Hepatocyte (in vitro differentiated cells): Measurements from ENCODE around the gene MINK1. TPM values are rescaled to one million over a fixed set of nuclear protein-coding genes. Genes with fewer than 3 reads are reported as not detected.
A peak's percentile ranks its signal among the peaks of the same experiment; 100 is the strongest.

Source experiments
- DNase-seq: peaks from one replicate; pipeline ENCODE4 v3.0.0-alpha.2; 2016; ENCODE audit warnings: low spot score
- H2AFZ ChIP-seq: fragments of 200-600 bp; sonication (generic); 2 replicates; pipeline ENCODE4 v1.6.0; 2016; ENCODE audit warnings: antibody characterized with exemption, mild to moderate bottlenecking
- H3K27ac ChIP-seq: fragments of 200-600 bp; sonication (generic); 2 replicates; pipeline ENCODE4 v1.5.1; 2016; ENCODE audit warnings: mild to moderate bottlenecking
- H3K27me3 ChIP-seq: fragments of 200-600 bp; sonication (generic); 2 replicates; pipeline ENCODE4 v1.6.1; 2016
- H3K36me3 ChIP-seq: fragments of 200-600 bp; sonication (generic); replicated peaks from 2 replicates; pipeline ENCODE4 v1.5.1; 2016; ENCODE audit warnings: low read depth; ENCODE audit not compliant: insufficient read depth
- H3K4me1 ChIP-seq: fragments of 200-600 bp; sonication (generic); 2 replicates; pipeline ENCODE4 v1.5.1; 2016; ENCODE audit warnings: mild to moderate bottlenecking, moderate library complexity; ENCODE audit not compliant: insufficient read depth
- H3K4me2 ChIP-seq: fragments of 200-600 bp; sonication (generic); 2 replicates; pipeline ENCODE4 v1.6.0; 2016
- H3K4me3 ChIP-seq: fragments of 200-600 bp; sonication (generic); 2 replicates; pipeline ENCODE4 v1.5.1; 2016; ENCODE audit warnings: mild to moderate bottlenecking
- H3K79me2 ChIP-seq: fragments of 200-600 bp; sonication (generic); 2 replicates; pipeline ENCODE4 v1.6.0; 2017; ENCODE audit warnings: mild to moderate bottlenecking
- H3K9me2 ChIP-seq: fragments of 200-600 bp; sonication (generic); replicated peaks from 2 replicates; pipeline ENCODE4 v1.6.0; 2017; ENCODE audit warnings: mild to moderate bottlenecking; ENCODE audit not compliant: insufficient read depth
- H3K9me3 ChIP-seq: fragments of 200-600 bp; sonication (generic); 2 replicates; pipeline ENCODE4 v1.5.1; 2016; ENCODE audit warnings: low read depth, mild to moderate bottlenecking
- H4K20me1 ChIP-seq: fragments of 200-600 bp; sonication (generic); 2 replicates; pipeline ENCODE4 v1.6.0; 2016; ENCODE audit warnings: mild to moderate bottlenecking; ENCODE audit not compliant: insufficient read depth, poor library complexity, severe bottlenecking
- EZH2 ChIP-seq: fragments of 200-600 bp; sonication (generic); IDR thresholded peaks from 2 replicates; pipeline ENCODE4 v1.6.1; 2016; ENCODE audit warnings: antibody characterized with exemption, mild to moderate bottlenecking, borderline replicate concordance
- EZH2phosphoT487 ChIP-seq: fragments of 200-600 bp; sonication (generic); IDR thresholded peaks from one replicate; pipeline ENCODE4 v1.6.1; 2018; ENCODE audit warnings: antibody characterized with exemption, mild to moderate bottlenecking, low read depth, moderate library complexity; ENCODE audit not compliant: unreplicated experiment, severe bottlenecking
- WGBS: methylation state at CpG from one replicate; pipeline ENCODE4 v1.1.6; 2016; ENCODE audit warnings: low lambda C conversion rate; ENCODE audit errors: missing lambda C conversion rate; 5-methylcytosine and 5-hydroxymethylcytosine counted together
- polyA plus RNA-seq: library from polyadenylated mRNA; unstranded; fragments of >200 nt; fragmentation: Nextera tagmentation; extraction: Ambion mirVana; gene quantifications from 2 replicates; pipeline ENCODE4 v1.2.1, GENCODE V29; 2016
- total RNA-seq: library from RNA; depleted of rRNA; stranded (reverse); fragments of >200 nt; gene quantifications from 2 replicates; pipeline ENCODE4 v1.2.3, GENCODE V29; 2014
- TF ChIP-seq, protein P1 (sequence below): fragments of 200-600 bp; sonication (generic); IDR thresholded peaks from 2 replicates; pipeline ENCODE4 v1.5.1; 2016; ENCODE audit warnings: antibody characterized with exemption, mild to moderate bottlenecking; ENCODE audit not compliant: poor library complexity

MINK1 gene
- total RNA-seq (24.4 and 45.3 TPM in 2 replicates), polyA plus RNA-seq (39.7 and 49.4 TPM in 2 replicates)

- 1% methylated on average over 50 of the region's 91 CpGs for WGBS
- Histone ChIP-seq H3K4me1 (peaks cover 16% of the 10 kb centered on the region), H3K9me2 (no peaks in the 10 kb centered on the region), H2AFZ (peak within 1 kb of the TSS; percentile 48), H3K79me2 (peaks cover 41% of the 10 kb centered on the region), H3K9me3 (no peaks in the 10 kb centered on the region), H3K27ac (peak within 1 kb of the TSS; percentile 89), H4K20me1 (peaks cover 21% of the 10 kb centered on the region), H3K36me3 (no peaks in the 10 kb centered on the region), H3K4me3 (peak within 1 kb of the TSS; percentile 78), H3K27me3 (no peaks in the 10 kb centered on the region), H3K4me2 (peak within 1 kb of the TSS; percentile 86)
- DNase-seq, result peak; percentile 99
- TF ChIP-seq EZH2phosphoT487 (no peak), EZH2 (no peak)
- TF ChIP-seq, protein P1, sequence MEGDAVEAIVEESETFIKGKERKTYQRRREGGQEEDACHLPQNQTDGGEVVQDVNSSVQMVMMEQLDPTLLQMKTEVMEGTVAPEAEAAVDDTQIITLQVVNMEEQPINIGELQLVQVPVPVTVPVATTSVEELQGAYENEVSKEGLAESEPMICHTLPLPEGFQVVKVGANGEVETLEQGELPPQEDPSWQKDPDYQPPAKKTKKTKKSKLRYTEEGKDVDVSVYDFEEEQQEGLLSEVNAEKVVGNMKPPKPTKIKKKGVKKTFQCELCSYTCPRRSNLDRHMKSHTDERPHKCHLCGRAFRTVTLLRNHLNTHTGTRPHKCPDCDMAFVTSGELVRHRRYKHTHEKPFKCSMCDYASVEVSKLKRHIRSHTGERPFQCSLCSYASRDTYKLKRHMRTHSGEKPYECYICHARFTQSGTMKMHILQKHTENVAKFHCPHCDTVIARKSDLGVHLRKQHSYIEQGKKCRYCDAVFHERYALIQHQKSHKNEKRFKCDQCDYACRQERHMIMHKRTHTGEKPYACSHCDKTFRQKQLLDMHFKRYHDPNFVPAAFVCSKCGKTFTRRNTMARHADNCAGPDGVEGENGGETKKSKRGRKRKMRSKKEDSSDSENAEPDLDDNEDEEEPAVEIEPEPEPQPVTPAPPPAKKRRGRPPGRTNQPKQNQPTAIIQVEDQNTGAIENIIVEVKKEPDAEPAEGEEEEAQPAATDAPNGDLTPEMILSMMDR, result no peak
Observed at GRCh38 chr17:4833178-4833940, at the start of gene MINK1. TSS of gene MINK1 (plus strand) at chr17:4833340. CDS start at chr17:4833584, 244 bp downstream.

DNA sequence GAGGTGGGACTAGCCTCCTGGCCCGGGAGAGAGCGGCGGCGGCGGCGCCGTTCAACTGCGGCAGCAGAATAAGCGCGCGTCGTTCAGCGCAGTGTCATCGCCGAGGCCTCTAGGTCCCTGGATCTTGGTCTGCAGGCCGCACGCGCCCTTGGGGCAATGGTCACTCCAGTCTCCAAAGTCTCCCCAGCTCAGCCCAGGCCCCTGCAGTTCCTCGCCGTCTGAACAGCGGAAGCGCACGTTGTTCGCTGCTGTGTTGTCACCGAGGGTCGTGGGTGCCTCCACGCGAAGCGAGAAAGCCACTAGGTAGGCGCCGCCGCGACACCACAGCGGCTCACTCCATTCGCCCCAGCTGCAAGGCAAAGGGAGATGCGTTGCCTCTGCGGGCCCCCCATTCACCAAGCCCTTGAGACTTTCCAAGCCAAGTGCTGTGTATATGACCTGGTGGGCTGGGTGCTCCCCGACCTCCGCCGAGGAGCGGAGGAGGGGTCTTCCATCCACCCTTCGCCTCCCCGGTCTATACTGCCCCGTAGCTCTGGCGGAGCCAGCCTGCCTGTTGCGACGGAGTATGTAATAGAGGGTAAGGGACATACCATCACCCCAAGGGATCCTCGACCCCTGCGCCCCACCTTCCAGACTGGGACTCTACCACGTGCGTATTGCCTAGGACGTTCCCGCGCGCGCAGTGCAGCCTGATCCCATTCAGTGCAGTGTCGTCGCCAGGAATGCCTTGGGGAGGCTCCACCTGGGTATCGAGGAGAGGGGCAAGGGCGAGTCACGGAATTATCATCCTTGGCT, 47.6 kb upstream of the MINK1 start:
- no peaks in the 10 kb centered on the region for H3K36me3 ChIP-seq
- peaks cover 18% of the 10 kb centered on the region for H3K4me1 ChIP-seq
- H3K27me3 ChIP-seq, result no peaks in the 10 kb centered on the region
- H4K20me1 ChIP-seq, result no peaks in the 10 kb centered on the region
- no peak for DNase-seq
- no peak overlapping the region for H3K4me3 ChIP-seq
- peaks cover 11% of the 10 kb centered on the region for H3K79me2 ChIP-seq
- H3K27ac ChIP-seq, result no peak overlapping the region
- no peak overlapping the region for H2AFZ ChIP-seq
- H3K4me2 ChIP-seq, result peak overlapping the region; percentile 25
- H3K9me3 ChIP-seq, result no peaks in the 10 kb centered on the region
- 96% methylated on average over 59 of the region's 61 CpGs for WGBS
- no peaks in the 10 kb centered on the region for H3K9me2 ChIP-seq
- TF ChIP-seq EZH2 (no peak), EZH2phosphoT487 (no peak)
- TF ChIP-seq, protein P1, result no peak

DNA sequence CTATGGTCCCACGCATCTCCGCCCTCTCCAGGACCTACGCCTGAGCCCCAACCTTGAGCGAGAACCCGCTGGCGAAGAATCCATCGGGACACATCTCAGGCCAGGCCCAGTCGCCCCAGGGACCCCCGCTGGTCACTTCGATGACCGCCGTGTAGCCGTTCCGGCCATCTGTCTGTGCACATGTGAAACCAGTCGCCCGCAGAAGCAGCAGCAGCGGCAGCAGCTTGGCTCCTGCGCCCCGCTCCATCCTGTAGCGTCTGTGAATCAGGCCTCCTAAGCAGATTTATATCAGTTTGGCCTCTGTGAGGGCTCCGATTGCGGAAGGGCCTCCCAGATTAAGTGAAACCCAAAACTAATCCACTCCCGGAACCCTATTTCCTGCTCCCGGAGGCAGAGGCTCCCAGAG, 47.0 kb upstream of the MINK1 start, which contains the start of gene VMO1:
TSS of gene VMO1 (minus strand) at position 259 of the 406 bp plus-strand sequence. CDS start at position 247, 12 bp downstream.
- Histone ChIP-seq H3K27me3 (no peaks in the 10 kb centered on the region), H3K4me1 (peaks cover 21% of the 10 kb centered on the region), H3K4me2 (peak within 1 kb of the TSS; percentile 46), H2AFZ (no peak within 1 kb of the TSS), H3K79me2 (peaks cover 11% of the 10 kb centered on the region), H3K9me2 (no peaks in the 10 kb centered on the region), H3K9me3 (no peaks in the 10 kb centered on the region), H3K36me3 (no peaks in the 10 kb centered on the region), H3K4me3 (no peak within 1 kb of the TSS), H3K27ac (no peak within 1 kb of the TSS), H4K20me1 (no peaks in the 10 kb centered on the region)
- whole genome bisulfite sequencing, result 58% methylated on average over 24 of the region's 24 CpGs
- TF ChIP-seq EZH2, result no peak
- TF ChIP-seq, protein P1, result no peak
- TF ChIP-seq EZH2phosphoT487, result no peak
- DNase-seq, result no peak
